ENCODE results near the gene TGOLN2.
"Not testable (repeated sequence)": the region's sequence is repeated elsewhere in the genome, so short reads cannot be mapped to it uniquely, and the experiment has no call there.

Gene TGOLN2

GRCh38 chr2:85327822-85328617 is at the start of gene TGOLN2:
Gene TGOLN2 (minus strand): TSS chr2:85327989. CDS start chr2:85327962, 27 bp downstream.
- peak; percentile 65 to 74 for DNase-seq (ENCODE audit: low read depth in 2 of 2)

- no peak for DNase-seq (ENCODE audit: low read depth in 2 of 2)
Observed at GRCh38 chr2:85377083-85377482, 49.3 kb upstream of the TGOLN2 start.

GRCh38 chr2:85376291-85377065 is 48.7 kb upstream of the TGOLN2 start:
- peak; percentile 15 to 20 for DNase-seq (ENCODE audit: low read depth in 2 of 2)

GRCh38 chr2:85371045-85371444 is 43.3 kb upstream of the TGOLN2 start:
- no peak for DNase-seq (ENCODE audit: low read depth in 2 of 2)

- DNase-seq (ENCODE audit: low read depth in 2 of 2) = no peak
Observed at GRCh38 chr2:85369500-85369899, 41.7 kb upstream of the TGOLN2 start.

GRCh38 chr2:85368921-85369320 is 41.1 kb upstream of the TGOLN2 start:
- DNase-seq (ENCODE audit: low read depth in 2 of 2) = no peak

GRCh38 chr2:85367180-85367579 is 39.4 kb upstream of the TGOLN2 start:
- no peak for DNase-seq (ENCODE audit: low read depth in 2 of 2)

GRCh38 chr2:85362653-85363387 is 35.0 kb upstream of the TGOLN2 start:
- not testable (repeated sequence) for DNase-seq (ENCODE audit: low read depth in 2 of 2)

GRCh38 chr2:85357736-85358135 is 29.9 kb upstream of the TGOLN2 start:
- no peak for DNase-seq (ENCODE audit: low read depth in 2 of 2)

GRCh38 chr2:85356186-85356585 is 28.4 kb upstream of the TGOLN2 start:
- DNase-seq (ENCODE audit: low read depth in 2 of 2) = no peak

GRCh38 chr2:85355521-85355920 is 27.7 kb upstream of the TGOLN2 start:
- DNase-seq (ENCODE audit: low read depth in 2 of 2) = no peak

- DNase-seq (ENCODE audit: low read depth in 2 of 2) = no peak
Observed at GRCh38 chr2:85355073-85355410, 27.3 kb upstream of the TGOLN2 start.

GRCh38 chr2:85354286-85355072 is 26.7 kb upstream of the TGOLN2 start, which contains the start of the genes ELMOD3 and RETSAT:
Gene ELMOD3 (plus strand): TSS chr2:85354769. CDS start chr2:85357199, 2,430 bp downstream.
Gene RETSAT (minus strand): TSS chr2:85354528. CDS start chr2:85354507, 21 bp downstream.
- DNase-seq (ENCODE audit: low read depth in 2 of 2) = peak; percentile 99

- DNase-seq (ENCODE audit: low read depth in 2 of 2) = no peak
Observed at GRCh38 chr2:85353876-85354285, 26.1 kb upstream of the TGOLN2 start.

GRCh38 chr2:85347599-85347998 is 19.8 kb upstream of the TGOLN2 start:
- no peak for DNase-seq (ENCODE audit: low read depth in 2 of 2)

- DNase-seq (ENCODE audit: low read depth in 2 of 2) = no peak
Observed at GRCh38 chr2:85344356-85344954, 16.7 kb upstream of the TGOLN2 start.

GRCh38 chr2:85343207-85343895 is 15.6 kb upstream of the TGOLN2 start:
- not testable (repeated sequence) for DNase-seq (ENCODE audit: low read depth in 2 of 2)

- no peak for DNase-seq (ENCODE audit: low read depth in 2 of 2)
Observed at GRCh38 chr2:85342156-85342555, 14.4 kb upstream of the TGOLN2 start.

GRCh38 chr2:85341269-85342029 is 13.7 kb upstream of the TGOLN2 start:
- no peak for DNase-seq (ENCODE audit: low read depth in 2 of 2)

Measured in fibroblast of skin of left biceps (primary cell).